OCI-LY7 (cell line): ENCODE data around the gene CAMK2B. TPM values are rescaled to one million over a fixed set of nuclear protein-coding genes. Genes with fewer than 3 reads are reported as not detected.

Experiments used
- BruUV-seq: library from RNA; stranded (reverse); fragments of 400-500 nt; replicated peaks from 2 replicates; lab custom pipeline; 2021; lab: Mats Ljungman, UMichigan
- CTCF ChIA-PET: fragments of 300-600 bp; sonication (Branson Sonifier 250); formaldehyde crosslinking; loops from one replicate; lab custom pipeline; 2022; ENCODE audit warnings: antibody characterized with exemption; ENCODE audit not compliant: unreplicated experiment; lab: Charles Lee
- POLR2A ChIA-PET: fragments of 300-600 bp; sonication (Branson Sonifier 250); formaldehyde crosslinking; loops from one replicate; lab custom pipeline; 2022; ENCODE audit warnings: antibody characterized with exemption; lab: Charles Lee
- DNase-seq: peaks from one replicate; pipeline ENCODE4 v3.0.0-alpha.2; 2015; ENCODE audit warnings: low spot score
- H2AFZ ChIP-seq: fragments of 200-600 bp; sonication (generic), shearing (Covaris generic); 2 replicates; pipeline ENCODE4 v1.6.1; 2014; ENCODE audit warnings: mild to moderate bottlenecking, antibody characterized with exemption, low read length, moderate library complexity
- H3K27ac ChIP-seq: fragments of 200-600 bp; sonication (generic); 2 replicates; pipeline ENCODE4 v1.5.1; 2014; ENCODE audit warnings: mixed run types, low read depth, mild to moderate bottlenecking, moderate library complexity, low read length, inconsistent platforms; ENCODE audit not compliant: poor library complexity, severe bottlenecking
- H3K36me3 ChIP-seq: fragments of 200-600 bp; sonication (generic); 2 replicates; pipeline ENCODE4 v1.6.1; 2014; ENCODE audit warnings: mild to moderate bottlenecking, antibody characterized with exemption, low read length, moderate library complexity, mixed read lengths; ENCODE audit not compliant: insufficient read depth
- H3K4me1 ChIP-seq: fragments of 200-600 bp; sonication (generic); 2 replicates; pipeline ENCODE4 v1.5.1; 2014; ENCODE audit warnings: mild to moderate bottlenecking, low read length; ENCODE audit not compliant: insufficient read depth, poor library complexity, severe bottlenecking
- H3K4me2 ChIP-seq: fragments of 200-600 bp; sonication (generic); 2 replicates; pipeline ENCODE4 v1.6.1; 2014; ENCODE audit warnings: mild to moderate bottlenecking, low read length
- H3K4me3 ChIP-seq: fragments of 200-600 bp; sonication (generic); 2 replicates; pipeline ENCODE4 v1.5.1; 2014; ENCODE audit warnings: mild to moderate bottlenecking, low read depth, low read length; ENCODE audit not compliant: poor library complexity, severe bottlenecking
- H3K79me2 ChIP-seq: fragments of 200-600 bp; sonication (generic); 2 replicates; pipeline ENCODE4 v1.6.1; 2016; ENCODE audit warnings: low read depth, mild to moderate bottlenecking, low read length, moderate library complexity, mixed read lengths; ENCODE audit not compliant: insufficient read depth
- H3K9me2 ChIP-seq: fragments of 200-600 bp; sonication (generic); 2 replicates; pipeline ENCODE4 v1.6.1; 2016; ENCODE audit warnings: mild to moderate bottlenecking, low read length, mixed read lengths; ENCODE audit not compliant: insufficient read depth
- H3K9me3 ChIP-seq: fragments of 200-600 bp; sonication (generic); 2 replicates; pipeline ENCODE4 v1.6.1; 2014; ENCODE audit warnings: mild to moderate bottlenecking, mixed run types, low read length, mixed read lengths
- H4K20me1 ChIP-seq: fragments of 200-600 bp; sonication (generic); 2 replicates; pipeline ENCODE4 v1.6.1; 2014; ENCODE audit warnings: mild to moderate bottlenecking, antibody characterized with exemption, low read length, moderate library complexity, mixed read lengths; ENCODE audit not compliant: insufficient read depth
- EZH2phosphoT487 ChIP-seq: fragments of 200-600 bp; sonication (generic); IDR thresholded peaks from 2 replicates; pipeline ENCODE4 v1.6.1; 2018; ENCODE audit warnings: low read depth, borderline replicate concordance, mild to moderate bottlenecking, mixed run types, antibody characterized with exemption, low read length, moderate library complexity, mixed read lengths
- intact Hi-C: fragments of 100-400 bp; cut with micrococcal nuclease; formaldehyde crosslinking; loops from one replicate; pipeline ENCODE4 v1.10.0; 2022; ENCODE audit not compliant: unreplicated experiment
- total RNA-seq, 2 experiments: library from RNA; depleted of rRNA in 1 of 2; stranded (reverse); fragments of >200 nt in 1 of 2; shearing (Covaris generic) in 1 of 2; gene quantifications; 2 replicates each; pipeline ENCODE4 v1.2.3, GENCODE V29; 2014 to 2022
- TF ChIP-seq, protein P1 (sequence below): fragments of 200-600 bp; sonication (generic); conservative IDR thresholded peaks from 2 replicates; pipeline ENCODE4 v1.5.1; 2014; ENCODE audit warnings: mild to moderate bottlenecking, antibody characterized with exemption, low read length, moderate library complexity, mixed read lengths

CAMK2B gene
- total RNA-seq, 2 experiments from 2014 or later, result 0.66 to 1.1 TPM

DNA sequence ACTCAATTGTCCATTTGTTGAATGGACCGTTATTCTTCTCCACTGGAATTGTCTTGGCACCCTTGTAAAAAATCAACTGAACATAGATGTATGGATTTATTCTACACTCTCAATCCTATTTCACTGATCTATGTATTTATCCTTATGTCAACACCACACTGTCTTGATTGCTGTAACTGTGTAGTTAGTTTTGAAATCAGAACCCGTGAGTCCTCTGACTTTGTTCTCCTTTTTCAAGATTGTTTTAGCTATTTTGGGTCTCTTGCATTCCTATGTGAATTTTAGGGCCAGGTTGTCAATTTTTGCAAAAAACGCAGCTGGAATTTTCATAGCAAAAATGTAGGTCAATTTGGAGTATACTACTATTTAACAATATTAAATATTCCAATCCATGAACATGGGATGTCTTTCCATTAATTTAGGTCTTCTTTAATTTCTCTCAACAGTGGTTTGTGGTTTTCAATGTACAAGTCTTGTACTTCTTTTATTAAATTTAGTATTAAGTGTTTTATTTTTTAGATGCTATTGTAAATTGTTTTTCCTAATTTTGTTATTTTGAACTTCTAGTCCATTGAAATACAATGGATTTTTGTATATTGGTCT is 10.0 kb downstream of the CAMK2B start:
- no peak for DNase-seq
- no peak overlapping the region for H2AFZ ChIP-seq
- ChIA-PET CTCF (no interaction called here), POLR2A (no interaction called here)
- no peaks in the 10 kb centered on the region for H3K36me3 ChIP-seq
- no peak overlapping the region for H3K4me2 ChIP-seq
- H3K9me2 ChIP-seq, result no peaks in the 10 kb centered on the region
- no peaks in the 10 kb centered on the region for H3K9me3 ChIP-seq
- TF ChIP-seq, protein P1, sequence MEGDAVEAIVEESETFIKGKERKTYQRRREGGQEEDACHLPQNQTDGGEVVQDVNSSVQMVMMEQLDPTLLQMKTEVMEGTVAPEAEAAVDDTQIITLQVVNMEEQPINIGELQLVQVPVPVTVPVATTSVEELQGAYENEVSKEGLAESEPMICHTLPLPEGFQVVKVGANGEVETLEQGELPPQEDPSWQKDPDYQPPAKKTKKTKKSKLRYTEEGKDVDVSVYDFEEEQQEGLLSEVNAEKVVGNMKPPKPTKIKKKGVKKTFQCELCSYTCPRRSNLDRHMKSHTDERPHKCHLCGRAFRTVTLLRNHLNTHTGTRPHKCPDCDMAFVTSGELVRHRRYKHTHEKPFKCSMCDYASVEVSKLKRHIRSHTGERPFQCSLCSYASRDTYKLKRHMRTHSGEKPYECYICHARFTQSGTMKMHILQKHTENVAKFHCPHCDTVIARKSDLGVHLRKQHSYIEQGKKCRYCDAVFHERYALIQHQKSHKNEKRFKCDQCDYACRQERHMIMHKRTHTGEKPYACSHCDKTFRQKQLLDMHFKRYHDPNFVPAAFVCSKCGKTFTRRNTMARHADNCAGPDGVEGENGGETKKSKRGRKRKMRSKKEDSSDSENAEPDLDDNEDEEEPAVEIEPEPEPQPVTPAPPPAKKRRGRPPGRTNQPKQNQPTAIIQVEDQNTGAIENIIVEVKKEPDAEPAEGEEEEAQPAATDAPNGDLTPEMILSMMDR, result no peak
- TF ChIP-seq EZH2phosphoT487, result no peak
- H3K79me2 ChIP-seq, result no peaks in the 10 kb centered on the region
- no peaks in the 10 kb centered on the region for H3K4me1 ChIP-seq
- H4K20me1 ChIP-seq, result no peaks in the 10 kb centered on the region
- intact Hi-C loops, result no loop called here
- H3K27ac ChIP-seq, result no peak overlapping the region
- no TSS peak for BruUV-seq
- H3K4me3 ChIP-seq, result no peak overlapping the region

DNA sequence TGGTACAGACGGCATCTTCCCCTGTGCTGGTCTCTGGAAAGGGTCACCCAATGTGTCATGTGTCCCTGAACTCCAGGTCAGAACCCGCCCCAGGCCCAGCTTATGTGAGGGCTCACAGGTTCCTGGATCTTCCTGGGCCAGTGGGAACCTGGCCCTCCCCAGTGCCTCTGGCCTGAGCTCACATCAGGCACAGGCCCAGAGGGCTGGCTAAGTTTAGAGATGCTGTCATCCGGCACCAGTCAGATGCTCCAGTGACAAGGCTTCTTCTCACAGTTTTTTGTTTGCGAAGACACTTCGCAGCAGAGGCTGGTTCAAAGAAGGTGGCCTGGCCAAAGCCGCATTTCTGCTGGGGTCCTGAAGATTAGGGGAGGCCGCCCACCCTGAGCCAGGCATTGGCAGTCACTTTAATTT is 11.8 kb downstream of the CAMK2B start:
- CTCF ChIA-PET, result no interaction called here
- no peak for DNase-seq

DNA sequence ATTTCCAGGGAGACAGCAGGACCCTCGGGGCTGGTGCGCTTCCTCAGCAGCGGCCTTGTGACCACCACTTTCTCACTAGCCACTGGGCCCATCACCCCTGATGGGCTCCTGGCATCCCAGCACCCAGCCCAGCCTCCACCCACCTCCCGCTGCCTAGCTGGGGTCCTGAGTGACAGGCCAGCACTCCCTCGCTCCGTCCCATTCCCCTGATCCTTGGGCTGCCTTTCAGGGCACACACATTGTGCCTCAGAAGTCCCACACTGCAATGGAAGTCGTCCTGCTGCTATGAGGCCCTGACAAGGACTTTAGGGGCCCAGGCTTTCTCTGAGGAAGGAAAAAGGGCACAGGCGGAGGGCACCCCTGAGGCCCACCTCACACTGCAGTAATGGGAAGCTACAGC is 12.4 kb downstream of the CAMK2B start:
- intact Hi-C loops, result no loop called here
- ChIA-PET POLR2A (no interaction called here), CTCF (no interaction called here)
- no peak for DNase-seq
- H2AFZ ChIP-seq, result no peak overlapping the region
- H3K27ac ChIP-seq, result no peak overlapping the region
- H3K9me2 ChIP-seq, result no peaks in the 10 kb centered on the region
- no peaks in the 10 kb centered on the region for H3K4me1 ChIP-seq
- no peaks in the 10 kb centered on the region for H3K79me2 ChIP-seq
- H3K4me3 ChIP-seq, result no peak overlapping the region
- no peaks in the 10 kb centered on the region for H4K20me1 ChIP-seq
- TF ChIP-seq EZH2phosphoT487, result no peak
- TF ChIP-seq, protein P1, result no peak
- BruUV-seq, result no TSS peak
- no peak overlapping the region for H3K4me2 ChIP-seq
- H3K9me3 ChIP-seq, result no peaks in the 10 kb centered on the region
- no peaks in the 10 kb centered on the region for H3K36me3 ChIP-seq

More for the DNA sequence above, 11.8 kb downstream of the CAMK2B start:
- no peaks in the 10 kb centered on the region for H3K79me2 ChIP-seq
- no peak overlapping the region for H3K4me2 ChIP-seq
- intact Hi-C loops, result no loop called here
- no peak for TF ChIP-seq EZH2phosphoT487
- TF ChIP-seq, protein P1, result no peak
- no peaks in the 10 kb centered on the region for H3K9me3 ChIP-seq
- no peak overlapping the region for H3K4me3 ChIP-seq
- H4K20me1 ChIP-seq, result no peaks in the 10 kb centered on the region
- POLR2A ChIA-PET, result no interaction called here
- no peak overlapping the region for H2AFZ ChIP-seq
- H3K4me1 ChIP-seq, result no peaks in the 10 kb centered on the region
- no TSS peak for BruUV-seq
- no peaks in the 10 kb centered on the region for H3K36me3 ChIP-seq
- no peak overlapping the region for H3K27ac ChIP-seq
- no peaks in the 10 kb centered on the region for H3K9me2 ChIP-seq
